PFSK-1 (cell line): Measurements from ENCODE around the gene NEMP2.

Source experiments
- POLR2AphosphoS5 ChIP-seq: IDR thresholded peaks from 2 replicates; pipeline ENCODE4 v1.6.1; 2012; ENCODE audit warnings: low read depth, mild to moderate bottlenecking, control low read depth, low read length, moderate library complexity
- SIN3A ChIP-seq: IDR thresholded peaks from 2 replicates; pipeline ENCODE4 v1.6.1; 2012; ENCODE audit warnings: mild to moderate bottlenecking, low read length, moderate library complexity, borderline replicate concordance; ENCODE audit not compliant: insufficient read depth
- TAF1 ChIP-seq: IDR thresholded peaks from 2 replicates; pipeline ENCODE4 v1.6.1; 2012; ENCODE audit warnings: low read length, control low read depth, borderline replicate concordance; ENCODE audit not compliant: insufficient read depth

DNA sequence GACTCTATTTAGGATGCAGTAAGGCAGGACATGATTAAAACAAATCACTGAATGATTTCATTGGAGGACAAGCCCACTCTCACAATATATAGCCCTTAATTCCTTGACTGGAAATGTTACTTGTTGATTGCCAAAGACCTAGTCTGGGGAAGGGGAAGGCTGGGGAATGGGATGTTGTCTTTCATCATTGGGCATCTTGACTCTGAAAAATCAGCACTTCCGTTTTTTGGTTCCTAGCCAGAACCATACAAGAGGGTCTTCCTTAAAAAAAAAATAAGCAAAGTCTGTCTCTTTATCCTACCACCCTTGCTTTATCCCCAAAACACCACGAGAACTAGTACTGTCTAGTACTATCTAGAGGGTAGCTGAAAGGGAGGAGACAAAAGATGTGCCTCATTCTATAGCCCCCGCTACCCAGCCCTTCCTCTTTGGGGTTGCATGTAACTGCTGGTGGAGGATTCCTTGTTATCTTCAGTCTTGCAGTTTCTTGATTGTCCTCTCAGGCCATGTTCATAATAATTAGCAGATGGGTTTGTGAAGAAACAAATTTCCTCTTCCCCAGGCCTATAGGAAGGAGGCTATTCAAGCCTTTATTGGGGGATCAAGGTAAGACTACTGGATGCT lies 55.8 kb downstream of the NEMP2 start:
- TF ChIP-seq POLR2AphosphoS5, result no peak
- TF ChIP-seq TAF1, result no peak
- TF ChIP-seq SIN3A, result no peak
